GM23338 (cell line): ENCODE data around the gene PROCR. TPM values are rescaled to one million over a fixed set of nuclear protein-coding genes. Genes with fewer than 3 reads are reported as not detected.
"Not testable (repeated sequence)": the region's sequence is repeated elsewhere in the genome, so short reads cannot be mapped to it uniquely, and the experiment has no call there.

Experiments used
- ATAC-seq: fragments of 200-7000 bp; cut with Tn5 transposase; 3 replicates; pipeline ENCODE4 v1.9.1; 2020
- DNase-seq: peaks from one replicate; pipeline ENCODE4 v3.0.0-alpha.2; 2015; ENCODE audit warnings: low spot score
- H2AFZ ChIP-seq: fragments of 200-600 bp; sonication (generic); 2 replicates; pipeline ENCODE4 v1.8.0; 2016; ENCODE audit warnings: antibody characterized with exemption, mild to moderate bottlenecking, moderate library complexity
- H3F3A ChIP-seq: fragments of 200-600 bp; sonication (generic); replicated peaks from 2 replicates; pipeline ENCODE4 v1.8.0; 2017; ENCODE audit warnings: antibody characterized with exemption, mixed run types, low read depth
- H3K27ac ChIP-seq: fragments of 200-600 bp; sonication (generic); 2 replicates; pipeline ENCODE4 v1.6.1; 2016; ENCODE audit warnings: low read depth
- H3K27me3 ChIP-seq: fragments of 200-600 bp; sonication (generic); 2 replicates; pipeline ENCODE4 v1.8.0; 2016; ENCODE audit warnings: mild to moderate bottlenecking, mixed run types, moderate library complexity; ENCODE audit not compliant: insufficient read depth
- H3K36me3 ChIP-seq: fragments of 200-600 bp; sonication (generic); 2 replicates; pipeline ENCODE4 v1.8.0; 2016; ENCODE audit warnings: mild to moderate bottlenecking; ENCODE audit not compliant: insufficient read depth
- H3K4me1 ChIP-seq: fragments of 200-600 bp; sonication (generic); 2 replicates; pipeline ENCODE4 v1.8.0; 2016; ENCODE audit warnings: mild to moderate bottlenecking, moderate library complexity; ENCODE audit not compliant: insufficient read depth
- H3K4me2 ChIP-seq: fragments of 200-600 bp; sonication (generic); 2 replicates; pipeline ENCODE4 v1.7.1; 2017; ENCODE audit warnings: mixed run types
- H3K4me3 ChIP-seq: fragments of 200-600 bp; sonication (generic); 2 replicates; pipeline ENCODE4 v1.6.1; 2016; ENCODE audit warnings: mixed run types
- H3K79me2 ChIP-seq: fragments of 200-600 bp; sonication (generic); replicated peaks from 2 replicates; pipeline ENCODE4 v1.8.0; 2017; ENCODE audit warnings: mild to moderate bottlenecking; ENCODE audit not compliant: insufficient read depth
- H3K9me2 ChIP-seq: fragments of 200-600 bp; sonication (generic); 2 replicates; pipeline ENCODE4 v1.8.0; 2017; ENCODE audit not compliant: insufficient read depth
- H4K20me1 ChIP-seq: fragments of 200-600 bp; sonication (generic); replicated peaks from 2 replicates; pipeline ENCODE4 v1.8.0; 2017; ENCODE audit warnings: mild to moderate bottlenecking; ENCODE audit not compliant: insufficient read depth
- H3K27ac Mint-ChIP-seq: 2 replicates; pipeline ENCODE4 v1.8.0; 2020; ENCODE audit warnings: inconsistent platforms, mild to moderate bottlenecking, moderate library complexity, mixed read lengths
- H3K27me3 Mint-ChIP-seq: 3 replicates; pipeline ENCODE4 v1.8.0; 2022; ENCODE audit warnings: low read depth, mild to moderate bottlenecking, moderate library complexity, mixed read lengths, inconsistent platforms; ENCODE audit not compliant: insufficient read depth, poor library complexity
- H3K36me3 Mint-ChIP-seq: 3 replicates; pipeline ENCODE4 v1.8.0; 2021; ENCODE audit warnings: low read depth, mild to moderate bottlenecking, inconsistent platforms, moderate library complexity, mixed read lengths
- H3K4me1 Mint-ChIP-seq: 3 replicates; pipeline ENCODE4 v1.8.0; 2020; ENCODE audit warnings: mild to moderate bottlenecking, inconsistent platforms, mixed read lengths
- H3K4me3 Mint-ChIP-seq: 3 replicates; pipeline ENCODE4 v1.8.0; 2021; ENCODE audit warnings: moderate library complexity, mild to moderate bottlenecking, inconsistent platforms, mixed read lengths
- H3K9me3 Mint-ChIP-seq: 3 replicates; pipeline ENCODE4 v1.8.0; 2020; ENCODE audit warnings: moderate library complexity, mild to moderate bottlenecking, inconsistent platforms, mixed read lengths
- CREB1 ChIP-seq: fragments of 250-450 bp; sonication (Bioruptor Pico); IDR thresholded peaks from 2 replicates; pipeline ENCODE4 v1.5.0; 2020; ENCODE audit warnings: low read depth, mild to moderate bottlenecking, moderate library complexity
- ETS1 ChIP-seq: IDR thresholded peaks from 2 replicates; pipeline ENCODE4 v1.6.1; 2016; ENCODE audit warnings: antibody characterized with exemption
- EZH2 ChIP-seq: fragments of 200-600 bp; sonication (generic); IDR thresholded peaks from one replicate; pipeline ENCODE4 v1.8.0; 2017; ENCODE audit warnings: antibody characterized with exemption, mild to moderate bottlenecking, low read depth; ENCODE audit not compliant: unreplicated experiment
- JUNB ChIP-seq: IDR thresholded peaks from one replicate; pipeline ENCODE4 v1.6.1; 2016; ENCODE audit warnings: antibody characterized with exemption; ENCODE audit not compliant: unreplicated experiment
- POLR2AphosphoS5 ChIP-seq: IDR thresholded peaks from 2 replicates; pipeline ENCODE4 v1.6.1; 2016; ENCODE audit warnings: antibody characterized with exemption, low read depth
- REST ChIP-seq: IDR thresholded peaks from one replicate; pipeline ENCODE4 v1.6.1; 2018; ENCODE audit warnings: antibody characterized with exemption; ENCODE audit not compliant: unreplicated experiment
- STAT1 ChIP-seq: IDR thresholded peaks from one replicate; pipeline ENCODE4 v1.6.1; 2016; ENCODE audit warnings: antibody characterized with exemption; ENCODE audit not compliant: unreplicated experiment
- ZNF331 ChIP-seq: fragments of 250-450 bp; sonication (Bioruptor Pico); IDR thresholded peaks from 2 replicates; pipeline ENCODE4 v1.5.0; 2020; ENCODE audit warnings: low read depth, mild to moderate bottlenecking, moderate library complexity
- polyA plus RNA-seq: library from polyadenylated mRNA; unstranded; fragments of >200 nt; fragmentation: Nextera tagmentation; extraction: Ambion mirVana; gene quantifications from 2 replicates; pipeline ENCODE4 v1.2.1, GENCODE V29; 2016
- total RNA-seq: library from RNA; depleted of rRNA; stranded (reverse); fragments of >200 nt; shearing (Covaris generic); gene quantifications from 2 replicates; pipeline ENCODE4 v1.2.3, GENCODE V29; 2014

Gene PROCR
- total and polyA plus RNA-seq, 2 experiments from 2014 or later, result 32.9 to 36.1 TPM

- Histone ChIP-seq H2AFZ (no peak overlapping the region), H3K36me3 (no peaks in the 10 kb centered on the region), H3K79me2 (no peaks in the 10 kb centered on the region), H3K4me1 (no peaks in the 10 kb centered on the region), H3K9me2 (0 out of 2 replicates have a peak, but pooled peaks cover 3% of the 10 kb centered on the region), H3F3A (no peaks in the 10 kb centered on the region), H3K27me3 (no peaks in the 10 kb centered on the region), H4K20me1 (no peaks in the 10 kb centered on the region), H3K27ac (no peak overlapping the region), H3K4me3 (no peak overlapping the region), H3K4me2 (no peak overlapping the region)
- Mint-ChIP-seq H3K27ac (no peak overlapping the region), H3K4me3 (no peak overlapping the region), H3K9me3 (peaks cover 3% of the 10 kb centered on the region; the same call in 1 of the 3 replicates), H3K36me3 (peaks cover 7% of the 10 kb centered on the region; the same call in 2 of the 3 replicates), H3K27me3 (no peaks in the 10 kb centered on the region), H3K4me1 (no peaks in the 10 kb centered on the region)
- no peak for ATAC-seq
- DNase-seq, result no peak
- TF ChIP-seq REST, result no peak
- no peak for TF ChIP-seq STAT1
- no peak for TF ChIP-seq ETS1
Measured at GRCh38 chr20:35181731-35182130, 9.9 kb downstream of the PROCR start.

- H3K4me3 Mint-ChIP-seq, ATAC-seq: not testable (repeated sequence)
Measured at GRCh38 chr20:35186691-35187289, 14.9 kb downstream of the PROCR start.

GRCh38 chr20:35187584-35188190, 15.8 kb downstream of the PROCR start:
- no peak for DNase-seq
- no peaks in the 10 kb centered on the region for H4K20me1 ChIP-seq
- H3K27me3 Mint-ChIP-seq, result no peaks in the 10 kb centered on the region
- H3F3A ChIP-seq, result no peaks in the 10 kb centered on the region
- peaks cover 5% of the 10 kb centered on the region; the same call in 1 of the 2 replicates for H3K4me1 ChIP-seq
- H2AFZ ChIP-seq, result no peak overlapping the region
- 0 out of 2 replicates have a peak, but pooled peaks cover 3% of the 10 kb centered on the region for H3K9me2 ChIP-seq
- peaks cover 21% of the 10 kb centered on the region for H3K4me1 Mint-ChIP-seq
- no peak overlapping the region for H3K4me3 Mint-ChIP-seq
- no peak overlapping the region for H3K4me3 ChIP-seq
- H3K9me3 Mint-ChIP-seq, result peaks cover 22% of the 10 kb centered on the region
- H3K36me3 ChIP-seq, result no peaks in the 10 kb centered on the region
- no peaks in the 10 kb centered on the region for H3K27me3 ChIP-seq
- no peak for ATAC-seq
- no peak overlapping the region for H3K27ac Mint-ChIP-seq
- no peaks in the 10 kb centered on the region for H3K79me2 ChIP-seq
- H3K27ac ChIP-seq, result no peak overlapping the region
- peaks cover 6% of the 10 kb centered on the region; the same call in 1 of the 3 replicates for H3K36me3 Mint-ChIP-seq
- H3K4me2 ChIP-seq, result no peak overlapping the region
- no peak for TF ChIP-seq ETS1
- no peak for TF ChIP-seq REST
- no peak for TF ChIP-seq CREB1
- no peak for TF ChIP-seq POLR2AphosphoS5
- TF ChIP-seq ZNF331 (CRISPR knock-in tag), result no peak
- no peak for TF ChIP-seq EZH2
- no peak for TF ChIP-seq JUNB
- no peak for TF ChIP-seq STAT1

More at GRCh38 chr20:35186691-35187289, 14.9 kb downstream of the PROCR start:
- not testable (repeated sequence) for H3K27me3 Mint-ChIP-seq, H3K36me3 Mint-ChIP-seq, DNase-seq, H3K27ac ChIP-seq, H3F3A ChIP-seq, H3K36me3 ChIP-seq, H3K9me2 ChIP-seq, H3K27ac Mint-ChIP-seq, H3K27me3 ChIP-seq, H2AFZ ChIP-seq, H3K4me3 ChIP-seq, H3K4me2 ChIP-seq, H4K20me1 ChIP-seq, H3K4me1 ChIP-seq, H3K79me2 ChIP-seq
- H3K9me3 Mint-ChIP-seq, result peaks cover 22% of the 10 kb centered on the region
- peaks cover 14% of the 10 kb centered on the region for H3K4me1 Mint-ChIP-seq
